ENCODE data around the gene RPS6KB1. TPM values are rescaled to one million over a fixed set of nuclear protein-coding genes. Genes with fewer than 3 reads are reported as not detected.
A peak's percentile ranks its signal among the peaks of the same experiment; 100 is the strongest.
"Not testable (repeated sequence)": the region's sequence is repeated elsewhere in the genome, so short reads cannot be mapped to it uniquely, and the experiment has no call there.

RPS6KB1 gene
- total RNA-seq, 4 donors from 2014 or later, result 18.4 to 49.2 (median 25.9) TPM

DNA sequence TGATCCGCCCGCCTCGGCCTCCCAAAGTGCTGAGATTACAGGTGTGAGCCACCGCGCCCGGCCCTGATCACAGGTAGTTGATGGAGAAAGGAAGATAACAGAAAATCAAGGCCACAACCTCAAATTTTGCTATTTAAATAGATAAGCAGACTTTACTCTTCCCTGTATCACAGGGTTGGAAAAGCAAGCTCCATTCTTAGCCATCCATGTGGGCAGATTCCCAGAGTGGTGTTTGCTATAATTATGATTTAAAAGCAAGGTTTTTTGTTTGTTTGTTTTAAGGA is 44.6 kb upstream of the RPS6KB1 start:
- 96 to 98% methylated on average over 6 of the region's 6 CpGs for WGBS, 2 donors
- intact Hi-C loops (cut with DNase I), result no loop called here
- no peak overlapping the region for H3K4me3 ChIP-seq
- no peaks in the 10 kb centered on the region for H3K36me3 ChIP-seq
- TF ChIP-seq, protein P1, sequence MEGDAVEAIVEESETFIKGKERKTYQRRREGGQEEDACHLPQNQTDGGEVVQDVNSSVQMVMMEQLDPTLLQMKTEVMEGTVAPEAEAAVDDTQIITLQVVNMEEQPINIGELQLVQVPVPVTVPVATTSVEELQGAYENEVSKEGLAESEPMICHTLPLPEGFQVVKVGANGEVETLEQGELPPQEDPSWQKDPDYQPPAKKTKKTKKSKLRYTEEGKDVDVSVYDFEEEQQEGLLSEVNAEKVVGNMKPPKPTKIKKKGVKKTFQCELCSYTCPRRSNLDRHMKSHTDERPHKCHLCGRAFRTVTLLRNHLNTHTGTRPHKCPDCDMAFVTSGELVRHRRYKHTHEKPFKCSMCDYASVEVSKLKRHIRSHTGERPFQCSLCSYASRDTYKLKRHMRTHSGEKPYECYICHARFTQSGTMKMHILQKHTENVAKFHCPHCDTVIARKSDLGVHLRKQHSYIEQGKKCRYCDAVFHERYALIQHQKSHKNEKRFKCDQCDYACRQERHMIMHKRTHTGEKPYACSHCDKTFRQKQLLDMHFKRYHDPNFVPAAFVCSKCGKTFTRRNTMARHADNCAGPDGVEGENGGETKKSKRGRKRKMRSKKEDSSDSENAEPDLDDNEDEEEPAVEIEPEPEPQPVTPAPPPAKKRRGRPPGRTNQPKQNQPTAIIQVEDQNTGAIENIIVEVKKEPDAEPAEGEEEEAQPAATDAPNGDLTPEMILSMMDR (IDR thresholded peaks at IDR 0.05), result no peak
- no peak for TF ChIP-seq POLR2A (IDR thresholded peaks at IDR 0.05)
- H3K27ac ChIP-seq, result peak overlapping the region; percentile 89 to 99 (median 92)
- peaks cover 43 to 100% (median 87%) of the 10 kb centered on the region in 3 donors for H3K4me1 ChIP-seq
- DNase-seq, result no peak
- no peaks in the 10 kb centered on the region for H3K9me3 ChIP-seq
- no peaks in the 10 kb centered on the region for H3K27me3 ChIP-seq

DNA sequence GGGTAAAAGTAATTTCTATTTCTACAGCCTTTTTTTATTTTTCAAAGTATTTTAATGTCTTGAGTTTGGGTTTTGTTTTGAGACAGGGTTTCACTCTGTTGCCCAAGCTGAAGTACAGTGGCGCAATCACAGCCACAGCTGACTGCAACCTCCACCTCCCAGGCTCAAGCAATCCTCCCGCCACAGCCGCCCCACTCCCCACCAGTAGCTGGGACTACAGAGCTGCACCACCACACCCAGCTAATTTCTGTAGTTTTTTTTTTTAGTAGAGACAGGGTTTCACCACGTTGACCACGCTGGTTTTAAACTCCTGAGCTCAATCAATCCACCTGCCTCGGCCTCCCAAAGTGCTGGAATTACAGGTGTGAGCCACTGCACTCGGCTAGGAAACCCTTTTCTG is 44.1 kb upstream of the RPS6KB1 start:
- Histone ChIP-seq H3K4me1 (peaks cover 47 to 100% (median 92%) of the 10 kb centered on the region in 3 donors), H3K27me3 (no peaks in the 10 kb centered on the region), H3K4me3 (no peak overlapping the region), H3K36me3 (no peaks in the 10 kb centered on the region), H3K9me3 (no peaks in the 10 kb centered on the region), H3K27ac (peak overlapping the region; percentile 89 to 99 (median 92))
- intact Hi-C loops (cut with DNase I), result no loop called here
- no peak for DNase-seq
- TF ChIP-seq, protein P1 (IDR thresholded peaks at IDR 0.05), result no peak
- no peak for TF ChIP-seq POLR2A (IDR thresholded peaks at IDR 0.05)
- WGBS, 2 donors, result 50 to 55% methylated on average over 7 of the region's 7 CpGs

DNA sequence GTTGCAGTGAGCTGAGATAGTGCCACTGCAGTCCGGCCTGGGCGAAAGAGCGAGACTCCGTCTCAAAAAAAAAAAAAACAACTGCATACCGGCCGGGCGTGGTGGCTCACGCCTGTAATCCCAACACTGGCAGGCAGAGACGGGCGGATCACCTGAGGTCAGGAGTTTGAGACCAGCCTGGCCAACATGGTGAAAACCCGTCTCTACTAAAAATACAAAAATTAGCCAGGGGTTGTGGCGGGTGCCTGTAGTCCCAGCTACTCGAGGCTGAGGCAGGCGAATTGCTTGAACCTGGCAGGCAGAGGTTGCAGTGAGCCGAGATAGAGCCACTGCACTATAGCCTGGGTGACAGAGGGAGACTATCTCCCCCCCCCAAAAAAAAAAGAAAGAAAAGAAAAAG is 42.6 kb upstream of the RPS6KB1 start:
- H3K27me3 ChIP-seq; H3K4me3 ChIP-seq; H3K36me3 ChIP-seq; DNase-seq; intact Hi-C loops (cut with DNase I); H3K9me3 ChIP-seq: not testable (repeated sequence)
- 55 to 61% methylated on average over 15 of the region's 15 CpGs for WGBS, 2 donors
- H3K27ac ChIP-seq, result peak overlapping the region in 3 of 4 donors; percentile 89 to 99 (median 92)
- H3K4me1 ChIP-seq, result peaks cover 48 to 93% (median 89%) of the 10 kb centered on the region in 3 donors

DNA sequence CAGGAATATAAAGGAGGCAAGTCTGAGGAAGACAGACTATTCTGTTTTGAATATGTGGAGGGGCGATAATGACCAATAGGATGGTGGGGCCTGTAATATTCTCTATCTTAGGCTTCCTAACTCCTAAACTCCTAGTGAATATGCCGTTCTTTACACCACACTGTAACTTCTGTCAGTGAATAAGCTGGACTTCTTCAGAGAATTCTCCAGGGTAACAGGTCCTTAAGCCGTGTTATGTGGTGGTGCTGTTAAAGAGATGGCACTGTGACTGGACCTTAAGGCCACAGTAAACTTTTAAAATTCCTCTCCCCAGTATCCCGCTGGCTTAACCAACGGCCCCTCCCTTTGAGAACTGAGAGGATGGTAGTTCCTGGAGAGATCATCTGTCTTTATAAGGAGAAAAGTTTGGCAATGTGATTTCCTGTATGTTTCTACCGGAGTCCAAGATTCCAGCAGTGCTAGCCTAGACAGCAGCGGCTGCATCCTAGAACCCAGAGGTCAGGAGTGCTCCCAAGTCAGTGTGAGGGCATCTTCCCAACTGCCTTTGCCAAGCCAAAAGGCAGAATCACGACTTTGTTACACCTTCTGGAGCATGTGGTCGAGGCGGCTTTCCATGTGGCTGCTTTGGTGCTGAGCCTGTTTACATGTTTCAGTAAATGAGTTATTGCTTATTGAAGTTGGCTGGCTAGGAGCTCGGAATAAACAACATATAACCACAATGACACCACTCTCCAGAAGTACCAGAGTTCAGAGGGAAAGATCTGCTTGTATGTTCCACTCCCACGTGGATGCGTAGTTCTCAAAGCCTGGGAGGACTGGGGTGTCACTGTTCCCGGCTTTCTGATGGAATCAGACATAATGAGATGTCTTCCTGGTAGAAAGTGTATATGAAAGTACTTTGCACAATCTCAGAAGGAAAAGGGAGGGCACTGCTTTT is 41.2 kb upstream of the RPS6KB1 start:
- Histone ChIP-seq H3K9me3 (no peaks in the 10 kb centered on the region), H3K36me3 (no peaks in the 10 kb centered on the region), H3K4me3 (peak overlapping the region in 1 of 4 donors; percentile 13), H3K27ac (peak overlapping the region; percentile 88 to 99 (median 90)), H3K27me3 (no peaks in the 10 kb centered on the region), H3K4me1 (peaks cover 39 to 91% (median 75%) of the 10 kb centered on the region in 3 donors)
- TF ChIP-seq, protein P1 (IDR thresholded peaks at IDR 0.05), result no peak
- TF ChIP-seq POLR2A (IDR thresholded peaks at IDR 0.05), result no peak
- 58 to 64% methylated on average over 13 to 14 of the region's 14 CpGs for WGBS, 2 donors
- no peak for DNase-seq
- intact Hi-C loops (cut with DNase I), result no loop called here

DNA sequence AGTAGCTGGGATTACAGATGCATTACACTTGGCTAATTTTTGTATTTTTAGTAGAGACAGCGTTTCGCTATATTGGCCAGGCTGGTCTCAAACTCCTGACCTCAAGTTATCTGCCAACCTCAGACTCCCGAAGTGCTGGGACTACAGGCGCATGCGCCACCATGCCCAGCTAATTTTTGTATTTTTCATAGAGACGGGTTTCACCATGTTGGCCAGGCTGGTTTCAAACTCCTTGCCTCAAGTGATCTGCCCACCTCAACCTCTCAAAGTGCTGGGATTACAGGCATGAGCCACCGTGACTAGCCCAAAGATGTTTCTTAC is 40.1 kb upstream of the RPS6KB1 start:
- H3K4me3 ChIP-seq; H3K9me3 ChIP-seq; intact Hi-C loops (cut with DNase I); H3K27me3 ChIP-seq; H3K36me3 ChIP-seq; DNase-seq: not testable (repeated sequence)
- peaks cover 42 to 91% (median 64%) of the 10 kb centered on the region in 3 donors for H3K4me1 ChIP-seq
- WGBS, 2 donors, result 78 to 90% methylated on average over 7 of the region's 7 CpGs
- H3K27ac ChIP-seq, result peak overlapping the region; percentile 88 to 99 (median 90)

DNA sequence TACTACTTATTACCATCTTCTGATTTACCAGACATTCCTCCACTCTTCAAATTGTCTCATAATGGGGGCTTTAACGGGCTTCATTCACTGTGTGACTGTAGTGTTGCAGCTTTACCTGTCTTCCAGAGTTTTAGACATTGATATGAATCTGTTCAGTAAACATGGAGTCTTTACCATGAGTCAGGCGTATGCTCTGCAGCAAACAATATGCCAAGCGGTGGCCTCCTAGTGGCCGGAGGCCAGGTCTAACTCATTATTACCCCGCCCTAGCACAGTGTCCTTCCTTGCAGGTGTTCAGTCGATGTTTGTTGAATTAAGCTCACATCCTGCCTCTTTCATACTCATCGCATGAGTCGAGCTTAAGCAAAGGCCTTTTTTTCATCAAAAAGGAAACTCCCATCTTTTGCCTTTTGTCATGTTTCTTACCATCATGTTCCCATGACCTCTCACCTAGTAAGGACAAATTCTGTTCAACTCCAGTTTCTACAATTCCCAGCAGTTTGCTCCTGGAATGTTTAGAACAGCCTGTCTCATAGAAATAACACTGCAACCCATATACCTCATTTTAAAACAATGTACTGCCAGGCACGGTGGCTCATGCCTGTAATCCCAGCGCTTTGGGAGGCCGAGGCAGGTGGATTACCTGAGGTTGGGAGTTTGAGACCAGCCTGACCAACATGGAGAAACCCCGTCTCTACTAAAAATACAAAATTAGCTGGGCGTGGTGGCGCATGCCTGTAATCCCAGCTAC is 39.6 kb upstream of the RPS6KB1 start:
- intact Hi-C loops (cut with DNase I), result no loop called here
- WGBS, 2 donors, result 37 to 51% methylated on average over 12 to 14 of the region's 14 CpGs
- H3K36me3 ChIP-seq, result no peaks in the 10 kb centered on the region
- H3K4me1 ChIP-seq, result peaks cover 40 to 86% (median 59%) of the 10 kb centered on the region in 3 donors
- H3K4me3 ChIP-seq, result no peak overlapping the region
- H3K27ac ChIP-seq, result peak overlapping the region; percentile 88 to 99 (median 90)
- no peak for DNase-seq
- no peaks in the 10 kb centered on the region for H3K27me3 ChIP-seq
- TF ChIP-seq, protein P1 (IDR thresholded peaks at IDR 0.05), result peak in 5 of 6 experiments; percentile 21 to 84 (median 73)
- TF ChIP-seq POLR2A (IDR thresholded peaks at IDR 0.05), result no peak
- no peaks in the 10 kb centered on the region for H3K9me3 ChIP-seq

DNA sequence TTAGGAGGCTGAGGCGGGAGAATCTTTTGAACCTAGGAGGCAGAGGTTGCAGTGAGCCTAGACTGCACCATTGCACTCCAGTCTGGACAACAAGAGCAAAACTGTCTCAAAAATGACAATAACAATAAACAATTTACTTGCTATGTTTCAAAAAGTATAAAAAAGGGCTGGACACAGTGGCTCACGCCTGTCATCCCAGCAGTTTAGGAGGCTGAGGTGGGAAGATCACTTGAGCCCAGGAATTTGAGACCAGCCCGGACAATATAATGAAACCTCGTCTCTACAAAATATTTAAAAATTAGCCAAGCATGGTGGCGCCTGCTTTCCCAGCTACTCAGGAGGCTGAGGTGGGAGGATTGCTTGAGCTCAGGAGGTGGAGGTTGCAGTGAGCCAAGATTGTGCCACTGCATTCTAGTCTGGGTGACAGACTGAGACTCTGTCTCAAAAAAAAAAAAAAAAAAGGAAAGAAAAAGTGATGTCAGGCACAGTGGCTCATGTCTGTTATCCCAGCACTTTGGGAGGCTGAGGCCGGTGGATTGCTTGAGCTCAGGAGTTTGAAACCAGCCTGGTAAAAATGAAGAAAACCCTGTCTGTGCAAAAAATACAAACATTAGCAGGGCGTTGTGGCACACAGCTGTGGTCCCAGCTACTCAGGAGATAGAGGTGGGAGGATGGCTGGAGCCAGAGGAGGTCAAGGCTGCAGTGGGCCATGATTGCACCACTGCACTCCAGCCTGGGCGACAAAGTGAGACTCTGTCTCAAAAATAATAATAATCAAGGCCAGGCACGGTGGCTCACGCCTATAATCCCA is 38.8 kb upstream of the RPS6KB1 start:
- intact Hi-C loops (cut with DNase I); DNase-seq; H3K4me3 ChIP-seq; H3K9me3 ChIP-seq; H3K27me3 ChIP-seq; H3K36me3 ChIP-seq: not testable (repeated sequence)
- H3K27ac ChIP-seq, result peak overlapping the region; percentile 88 to 99 (median 90)
- 86 to 87% methylated on average over 10 of the region's 10 CpGs for WGBS, 2 donors
- peaks cover 33 to 82% (median 51%) of the 10 kb centered on the region in 3 donors for H3K4me1 ChIP-seq
